ENCODE results near the gene CMA1.

GRCh38 chr14:24456980-24457379 is 51.1 kb downstream of the CMA1 start:
- no peak for TF ChIP-seq CTCF (IDR thresholded peaks at IDR 0.05; ENCODE audit: low read length)
- TF ChIP-seq EZH2phosphoT487 (IDR thresholded peaks at IDR 0.05; ENCODE audit: low read length): no peak
